GM12801 (cell line): ENCODE data around the gene JMJD1C.

ENCODE experiments used
- TF ChIP-seq, protein P1 (sequence below): IDR thresholded peaks from one replicate; pipeline ENCODE4 v1.5.1; 2011; ENCODE audit warnings: control low read depth; ENCODE audit not compliant: insufficient read length; ENCODE audit errors: extremely low read depth

The JMJD1C gene

GRCh38 chr10:63304146-63304545 lies 161.6 kb downstream of the JMJD1C start:
- TF ChIP-seq, protein P1, sequence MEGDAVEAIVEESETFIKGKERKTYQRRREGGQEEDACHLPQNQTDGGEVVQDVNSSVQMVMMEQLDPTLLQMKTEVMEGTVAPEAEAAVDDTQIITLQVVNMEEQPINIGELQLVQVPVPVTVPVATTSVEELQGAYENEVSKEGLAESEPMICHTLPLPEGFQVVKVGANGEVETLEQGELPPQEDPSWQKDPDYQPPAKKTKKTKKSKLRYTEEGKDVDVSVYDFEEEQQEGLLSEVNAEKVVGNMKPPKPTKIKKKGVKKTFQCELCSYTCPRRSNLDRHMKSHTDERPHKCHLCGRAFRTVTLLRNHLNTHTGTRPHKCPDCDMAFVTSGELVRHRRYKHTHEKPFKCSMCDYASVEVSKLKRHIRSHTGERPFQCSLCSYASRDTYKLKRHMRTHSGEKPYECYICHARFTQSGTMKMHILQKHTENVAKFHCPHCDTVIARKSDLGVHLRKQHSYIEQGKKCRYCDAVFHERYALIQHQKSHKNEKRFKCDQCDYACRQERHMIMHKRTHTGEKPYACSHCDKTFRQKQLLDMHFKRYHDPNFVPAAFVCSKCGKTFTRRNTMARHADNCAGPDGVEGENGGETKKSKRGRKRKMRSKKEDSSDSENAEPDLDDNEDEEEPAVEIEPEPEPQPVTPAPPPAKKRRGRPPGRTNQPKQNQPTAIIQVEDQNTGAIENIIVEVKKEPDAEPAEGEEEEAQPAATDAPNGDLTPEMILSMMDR = no peak

- TF ChIP-seq, protein P1 = no peak
These were observed 165.0 kb downstream of the JMJD1C start for GRCh38 chr10:63300801-63301200.

DNA sequence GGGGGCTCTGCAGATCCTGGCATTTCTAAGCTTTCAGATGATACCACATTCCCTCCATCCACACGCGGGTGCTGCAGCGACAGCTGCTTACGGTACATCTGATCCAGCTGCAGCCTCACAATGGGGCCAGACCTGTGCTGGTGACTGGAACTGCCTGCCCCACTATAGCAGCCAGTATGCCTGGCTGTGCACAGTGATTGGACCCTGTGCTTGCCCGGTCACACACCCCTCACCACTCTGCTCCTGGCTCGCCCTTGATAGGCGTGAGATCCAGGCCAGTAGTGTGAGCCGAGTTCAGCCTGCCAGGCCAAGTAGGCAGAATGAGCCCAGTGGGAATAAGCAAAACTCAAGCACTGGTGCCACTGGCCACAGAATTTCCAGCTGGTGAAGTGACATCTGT lies 167.8 kb downstream of the JMJD1C start:
- TF ChIP-seq, protein P1 = no peak

DNA sequence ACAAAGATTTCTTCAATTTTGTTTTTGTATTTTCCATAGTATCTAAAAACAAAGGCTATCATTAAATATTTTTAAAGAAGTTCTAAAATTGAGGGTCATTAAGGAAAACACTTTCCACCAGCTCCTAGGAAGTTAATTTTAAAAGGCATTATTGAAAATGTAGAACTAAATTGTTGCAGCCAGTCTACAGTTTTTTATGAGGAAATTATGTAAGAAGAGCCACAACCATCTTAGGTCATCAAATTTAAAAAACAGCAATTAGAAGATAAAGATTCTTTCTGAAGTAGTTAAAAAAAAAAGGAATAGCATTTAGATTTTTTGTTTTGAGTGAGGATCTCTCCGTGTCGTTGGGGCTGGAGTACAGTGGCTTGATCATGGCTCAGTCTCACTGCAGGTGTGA lies 171.0 kb downstream of the JMJD1C start:
- TF ChIP-seq, protein P1 = no peak

- TF ChIP-seq, protein P1 = no peak
These were observed 177.6 kb downstream of the JMJD1C start for GRCh38 chr10:63288170-63288569.

DNA sequence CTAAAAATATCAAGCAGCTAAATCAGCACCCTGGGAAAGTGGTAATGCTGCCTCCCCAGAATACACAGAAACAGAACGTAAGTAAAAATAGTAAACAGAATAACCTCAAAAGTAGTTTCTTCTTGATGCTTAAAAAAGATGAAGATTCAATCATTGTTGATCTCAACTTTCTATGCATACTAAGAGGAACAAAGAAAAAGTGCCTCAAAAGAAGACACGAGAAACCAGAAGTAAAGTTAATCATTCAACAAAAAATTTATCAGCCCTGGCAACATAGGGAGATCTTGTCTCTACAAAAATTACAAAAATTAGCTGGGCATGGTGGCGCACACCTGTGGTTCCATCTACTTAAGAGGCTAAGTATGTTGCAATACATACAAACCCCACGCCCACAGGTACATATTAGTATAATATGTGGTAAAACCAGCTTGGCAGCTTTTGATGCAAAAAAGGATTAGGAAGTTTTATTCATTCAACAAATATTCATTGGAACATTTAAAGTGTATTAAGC lies 179.0 kb downstream of the JMJD1C start:
- TF ChIP-seq, protein P1 = no peak

GRCh38 chr10:63286340-63286739 lies 179.4 kb downstream of the JMJD1C start:
- TF ChIP-seq, protein P1 = no peak
